Left lobe of liver (tissue), 2 donors: Measurements from ENCODE around the gene SYNDIG1. TPM values are rescaled to one million over a fixed set of nuclear protein-coding genes. Genes with fewer than 3 reads are reported as not detected.

Experiments used
- ATAC-seq: fragments of 200-7000 bp; cut with Tn5 transposase; one replicate; pipeline ENCODE4 v1.9.1; 2020; ENCODE audit warnings: mild to moderate bottlenecking, moderate library complexity
- DNase-seq: peaks from one replicate; pipeline ENCODE4 v3.0.0-alpha.2; 2020; ENCODE audit warnings: low spot score
- total RNA-seq: library from RNA; stranded (reverse); gene quantifications from one replicate; pipeline ENCODE4 v1.2.1, GENCODE V29; 2021
- donor health status: DM: no; HTN: no; CAD: no; lungs with moderate emphysema.
- donor health status: DM: no; HTN: yes; CAD: no.

SYNDIG1 gene
- total RNA-seq, 1 donor from 2014 or later = not detected

- DNase-seq = no peak
- no peak for ATAC-seq
Measured at GRCh38 chr20:24627926-24628325, 158.5 kb downstream of the SYNDIG1 start.

GRCh38 chr20:24628985-24629384 lies 159.6 kb downstream of the SYNDIG1 start:
- no peak for ATAC-seq

GRCh38 chr20:24629668-24630067 lies 160.2 kb downstream of the SYNDIG1 start:
- no peak for ATAC-seq
- DNase-seq = no peak

More at GRCh38 chr20:24628985-24629384, 159.6 kb downstream of the SYNDIG1 start:
- no peak for DNase-seq

GRCh38 chr20:24630486-24631172 lies 161.2 kb downstream of the SYNDIG1 start:
- DNase-seq (no peak), ATAC-seq (no peak)

- ATAC-seq = no peak
- DNase-seq = no peak
Measured at GRCh38 chr20:24631173-24631505, 161.7 kb downstream of the SYNDIG1 start.

DNA sequence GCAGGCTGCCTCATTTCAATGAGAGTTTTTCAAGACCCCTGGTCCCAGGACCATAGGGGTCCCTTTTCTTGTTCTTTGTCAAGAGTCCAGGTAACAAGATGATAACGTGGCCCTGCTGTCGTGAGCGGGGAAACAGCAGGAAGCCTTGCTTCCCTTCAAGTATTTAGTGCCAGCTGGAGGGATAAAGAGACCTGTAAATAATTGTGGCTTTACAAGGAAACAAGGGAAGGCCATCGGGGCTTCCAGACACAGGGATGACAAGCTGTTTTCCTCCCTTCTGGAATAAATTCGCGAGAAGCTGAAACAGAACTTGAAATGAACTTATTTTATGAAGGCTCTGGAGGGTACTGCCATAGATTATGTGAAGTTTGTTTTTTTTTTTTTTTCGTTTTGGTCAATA lies 163.2 kb downstream of the SYNDIG1 start:
- ATAC-seq (no peak), DNase-seq (no peak)

GRCh38 chr20:24633026-24633425 lies 163.6 kb downstream of the SYNDIG1 start:
- no peak for ATAC-seq
- no peak for DNase-seq

GRCh38 chr20:24633521-24633920 lies 164.1 kb downstream of the SYNDIG1 start:
- no peak for DNase-seq
- no peak for ATAC-seq

GRCh38 chr20:24634855-24635254 lies 165.4 kb downstream of the SYNDIG1 start:
- DNase-seq (no peak), ATAC-seq (no peak)

GRCh38 chr20:24636626-24637025 lies 167.2 kb downstream of the SYNDIG1 start:
- ATAC-seq = no peak
- no peak for DNase-seq

- ATAC-seq = no peak
- DNase-seq = no peak
Measured at GRCh38 chr20:24637087-24637486, 167.7 kb downstream of the SYNDIG1 start.

GRCh38 chr20:24637941-24638340 lies 168.5 kb downstream of the SYNDIG1 start:
- no peak for DNase-seq
- no peak for ATAC-seq

GRCh38 chr20:24638591-24639548 lies 169.4 kb downstream of the SYNDIG1 start:
- ATAC-seq = no peak
- DNase-seq = no peak

DNA sequence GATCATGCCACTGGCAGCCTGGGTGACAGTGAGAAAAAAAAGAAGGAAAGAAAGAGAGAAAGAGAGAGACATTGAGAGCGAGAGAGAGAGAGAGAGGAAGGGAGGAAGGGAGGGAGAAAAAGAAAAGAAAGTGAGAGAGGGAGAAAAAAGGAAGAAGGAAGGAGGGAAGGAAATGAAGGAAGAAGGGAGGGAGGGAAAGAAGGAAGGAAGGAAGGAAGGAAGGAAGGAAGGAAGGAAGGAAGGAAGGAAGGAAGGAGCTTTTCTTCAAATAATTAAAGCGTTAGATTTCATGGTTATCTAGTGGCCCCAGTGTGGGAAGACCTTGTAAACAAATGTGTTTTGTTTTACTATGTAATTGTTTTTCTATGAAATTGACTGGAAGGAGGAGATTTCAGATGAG lies 170.8 kb downstream of the SYNDIG1 start:
- no peak for ATAC-seq
- no peak for DNase-seq

GRCh38 chr20:24640686-24641085 lies 171.3 kb downstream of the SYNDIG1 start:
- ATAC-seq (no peak), DNase-seq (no peak)

- no peak for ATAC-seq
- no peak for DNase-seq
Measured at GRCh38 chr20:24643731-24644626, 174.6 kb downstream of the SYNDIG1 start.

- no peak for DNase-seq
- no peak for ATAC-seq
Measured at GRCh38 chr20:24646321-24646720, 176.9 kb downstream of the SYNDIG1 start.

DNA sequence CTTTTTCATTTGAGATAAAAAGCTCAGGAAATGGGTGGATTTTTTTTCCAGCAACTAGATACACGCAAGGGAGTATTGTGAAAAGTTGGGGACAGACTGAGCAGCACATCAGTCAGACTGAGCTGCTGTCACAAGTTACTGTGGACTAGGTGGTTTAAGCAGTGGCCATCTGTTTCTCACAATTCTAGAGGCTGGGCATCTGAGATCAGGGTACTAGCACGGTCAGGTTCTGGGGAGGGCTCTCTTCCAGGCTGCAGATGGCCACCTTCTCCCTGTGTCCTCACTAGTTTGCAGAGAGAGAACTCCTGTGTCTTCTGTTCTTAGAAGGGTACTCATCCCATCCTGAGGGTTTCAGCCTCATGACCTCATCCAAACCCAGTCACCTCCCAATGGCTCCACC lies 178.3 kb downstream of the SYNDIG1 start:
- DNase-seq = no peak

GRCh38 chr20:24648481-24648880 lies 179.1 kb downstream of the SYNDIG1 start:
- no peak for DNase-seq

More for the DNA sequence above, 178.3 kb downstream of the SYNDIG1 start:
- ATAC-seq = no peak

DNA sequence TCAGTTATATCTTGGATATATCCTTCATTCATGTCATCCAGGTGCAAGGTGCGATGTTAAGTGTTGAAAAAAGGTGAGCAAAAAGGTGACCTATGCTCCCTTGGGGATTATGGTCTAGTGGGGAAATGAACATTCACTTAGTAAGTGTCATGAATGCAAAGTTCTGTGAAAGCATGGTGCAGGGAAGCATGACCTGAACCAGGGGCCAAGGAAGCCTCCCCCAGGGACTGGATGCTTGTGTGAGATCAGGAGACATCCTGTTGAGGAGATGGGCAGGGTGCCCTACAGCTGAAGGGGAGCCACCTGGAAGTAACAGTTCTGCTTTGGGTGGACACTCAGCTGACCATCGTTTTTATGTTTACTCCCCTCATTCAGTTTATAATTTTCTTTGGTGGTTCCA lies 179.5 kb downstream of the SYNDIG1 start:
- no peak for ATAC-seq
- DNase-seq = no peak

More at GRCh38 chr20:24648481-24648880, 179.1 kb downstream of the SYNDIG1 start:
- no peak for ATAC-seq
